ENCODE measurements around the gene CLIP4.

The CLIP4 gene

DNA sequence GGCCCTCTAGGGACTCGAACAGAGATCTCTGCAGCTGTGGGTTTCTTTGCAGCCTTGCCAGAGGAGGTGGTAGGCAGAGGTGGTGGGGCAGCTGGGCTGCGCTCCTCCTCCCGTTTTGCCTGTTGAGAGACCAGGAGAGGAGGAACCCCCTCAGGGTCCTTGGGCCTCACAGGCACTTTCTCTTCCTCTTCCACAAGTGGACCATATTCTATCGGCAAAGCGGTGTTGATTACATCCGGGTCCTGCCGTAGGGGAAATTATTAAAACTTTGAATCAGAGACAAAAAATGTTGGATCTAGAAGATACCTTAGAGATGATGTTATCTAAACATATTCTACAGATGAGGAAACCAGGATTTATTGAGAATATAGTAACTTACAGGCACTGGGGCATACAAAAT lies 78.5 kb downstream of the CLIP4 start:
- no peak for DNase-seq

GRCh38 chr2:29195796-29196195 lies 80.6 kb downstream of the CLIP4 start:
- no peak for DNase-seq

DNA sequence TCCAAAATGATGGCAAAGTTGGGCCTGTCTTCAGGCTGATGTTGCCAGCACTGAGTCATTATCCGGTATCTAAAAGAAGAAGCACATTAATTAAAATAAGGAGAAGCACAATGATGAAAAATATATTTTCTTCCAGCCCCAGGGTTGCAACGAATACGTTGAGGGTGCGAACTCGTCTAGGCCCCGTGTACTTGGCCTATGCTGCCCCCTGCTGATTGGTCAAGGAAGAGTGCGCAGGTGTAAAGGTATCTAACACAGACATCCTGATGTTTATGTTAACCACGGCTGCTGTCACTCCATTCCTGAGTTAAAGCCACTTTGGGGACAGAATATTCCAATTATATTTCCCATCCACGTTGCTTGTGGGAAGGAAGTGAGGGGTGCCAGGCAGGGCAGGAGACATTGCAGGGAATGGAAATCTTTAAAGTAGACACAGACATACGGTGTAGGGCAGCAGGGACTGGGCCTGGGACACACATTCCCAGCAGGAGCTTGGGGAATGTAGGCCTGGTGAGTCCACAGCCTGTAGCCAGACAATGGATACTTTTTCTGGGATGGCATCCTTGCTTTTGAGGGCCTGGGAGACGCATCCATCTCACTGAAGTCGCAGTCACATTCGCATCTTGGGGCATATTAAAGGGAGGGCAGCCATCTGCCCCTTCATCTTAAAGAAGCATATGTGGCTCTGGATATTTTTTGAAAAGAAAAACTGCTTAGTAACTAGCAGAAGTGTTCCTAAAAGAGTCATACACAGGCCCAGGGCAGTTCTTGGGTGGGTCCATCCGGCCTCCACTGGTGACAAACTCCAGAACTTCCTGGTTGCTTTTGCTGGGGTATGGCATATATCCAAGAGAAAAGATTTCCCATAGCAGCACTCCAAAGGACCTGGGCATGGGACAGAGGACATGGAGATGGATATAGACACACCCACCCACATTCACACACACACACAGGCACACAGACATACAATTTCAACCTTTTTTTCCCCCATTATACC lies 81.9 kb downstream of the CLIP4 start:
- peak; percentile 23 to 40 for DNase-seq

- no peak for DNase-seq
These were observed 86.8 kb downstream of the CLIP4 start for GRCh38 chr2:29201979-29202378.

DNA sequence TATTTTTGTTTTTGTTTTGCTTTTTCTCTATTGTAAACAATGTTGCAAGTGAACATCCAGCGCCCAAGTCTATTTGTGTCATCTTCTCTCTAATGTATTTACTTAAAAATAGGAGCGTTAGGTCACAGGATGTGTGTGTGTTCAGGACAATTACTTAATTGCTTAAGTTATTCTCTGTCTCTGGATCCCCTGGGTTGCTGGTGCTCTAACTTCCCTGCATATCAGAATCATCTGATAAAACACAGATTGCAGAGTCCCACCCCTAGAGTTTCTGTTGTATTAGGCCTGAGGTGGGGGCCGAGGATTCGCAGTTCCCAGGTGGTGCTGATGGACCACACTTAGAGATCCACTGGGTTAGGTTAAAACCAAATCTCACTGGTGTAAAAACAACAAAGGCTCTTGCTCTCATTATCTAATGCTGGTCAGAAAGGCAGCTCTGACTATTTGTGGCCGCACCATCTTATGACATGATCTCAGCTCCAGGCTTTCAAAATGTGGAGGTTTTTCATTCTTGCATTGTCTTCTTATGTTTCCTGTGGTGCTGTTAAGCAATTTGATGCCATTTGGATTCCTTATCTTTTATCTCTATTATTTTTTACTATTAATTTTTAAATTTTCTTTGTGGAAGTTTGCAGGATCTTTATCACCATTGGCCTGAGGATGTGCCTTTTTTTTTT lies 87.7 kb downstream of the CLIP4 start:
- DNase-seq = no peak

DNA sequence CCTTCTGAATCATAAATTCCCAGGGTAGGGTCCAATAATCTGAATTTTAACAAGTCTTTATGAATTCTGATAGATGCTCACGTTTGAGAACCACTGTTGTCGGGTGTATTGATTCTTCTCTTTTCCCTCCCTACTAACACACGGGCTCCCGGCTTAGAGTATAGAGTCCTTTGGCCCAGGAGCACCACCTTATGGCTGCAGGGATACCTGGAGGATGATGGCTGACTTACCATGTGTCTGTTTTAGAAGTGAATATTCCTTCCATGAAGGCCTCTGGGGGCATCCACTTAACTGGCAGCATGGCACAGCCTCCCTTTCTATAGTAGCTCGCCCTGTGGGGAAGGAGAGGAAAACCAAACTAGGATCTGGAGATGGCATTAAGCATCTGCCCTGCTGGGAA lies 91.7 kb downstream of the CLIP4 start:
- DNase-seq = no peak

DNA sequence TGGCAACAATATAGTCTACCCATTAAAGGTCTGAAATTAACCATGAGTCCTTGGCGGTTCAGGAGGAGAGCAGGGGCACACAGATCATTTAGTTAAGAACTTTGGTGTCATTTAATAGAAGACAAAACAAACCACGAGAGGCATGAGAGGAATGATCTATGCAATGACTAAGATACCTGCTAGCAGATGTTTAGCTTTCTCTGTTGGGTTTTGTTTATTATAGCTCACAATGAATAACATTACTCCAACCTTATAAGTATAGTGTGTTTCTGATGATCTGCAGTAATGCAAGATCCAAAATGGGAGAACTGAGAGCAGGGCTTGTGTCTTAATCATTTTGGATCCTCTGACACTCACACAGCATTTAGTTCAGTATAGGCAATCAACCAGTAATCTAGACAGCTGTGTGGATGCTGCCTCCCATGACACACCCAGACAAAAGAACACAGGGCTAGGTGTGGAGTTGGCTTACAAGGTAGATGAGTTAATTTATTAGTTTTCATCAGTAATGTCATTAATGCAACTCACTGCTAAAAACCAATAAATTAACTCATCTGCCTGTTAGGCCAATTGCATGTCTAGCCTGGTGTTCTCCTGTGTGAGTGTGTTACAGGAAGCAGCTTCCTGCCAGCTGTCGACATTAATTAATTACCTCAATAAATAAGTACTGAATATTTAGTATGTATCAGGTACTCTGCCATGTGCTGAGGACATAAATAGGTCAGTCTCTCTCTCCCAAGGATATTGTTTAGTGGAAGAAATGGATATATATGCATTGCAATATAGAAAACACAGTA lies 92.3 kb downstream of the CLIP4 start:
- DNase-seq = no peak

- no peak for DNase-seq
These were observed 94.3 kb downstream of the CLIP4 start for GRCh38 chr2:29209551-29209950.

GRCh38 chr2:29212009-29212408 lies 96.8 kb downstream of the CLIP4 start:
- no peak for DNase-seq

DNA sequence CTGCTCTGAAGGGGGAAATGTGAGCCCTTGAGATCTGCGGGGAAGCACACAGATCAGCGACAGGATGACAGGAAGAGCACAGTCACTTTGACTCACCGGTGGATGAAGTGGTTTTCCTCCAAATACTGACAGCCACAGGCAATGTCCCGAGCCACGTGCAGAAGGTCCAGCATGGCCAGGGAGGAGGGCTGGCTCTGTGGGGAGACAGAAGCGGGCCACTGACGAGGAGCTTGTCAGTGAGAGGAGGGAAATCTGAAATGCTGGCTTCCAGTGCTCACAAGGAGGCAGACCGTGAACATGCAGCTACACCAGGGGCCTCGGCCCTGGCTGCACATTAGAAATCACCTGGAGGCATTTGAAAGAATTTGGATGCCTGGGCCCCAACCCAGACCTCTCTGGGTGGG lies 98.7 kb downstream of the CLIP4 start:
- peak in 1 of 2 donors; percentile 36 for DNase-seq

GRCh38 chr2:29215073-29215472 lies 99.9 kb downstream of the CLIP4 start:
- DNase-seq = no peak

GRCh38 chr2:29215739-29216608 lies 100.8 kb downstream of the CLIP4 start:
- DNase-seq = no peak

- no peak for DNase-seq
These were observed 101.3 kb downstream of the CLIP4 start for GRCh38 chr2:29216609-29216909.

- DNase-seq = no peak
These were observed 102.9 kb downstream of the CLIP4 start for GRCh38 chr2:29218071-29218470.

- no peak for DNase-seq
These were observed 103.4 kb downstream of the CLIP4 start for GRCh38 chr2:29218550-29219125.

DNA sequence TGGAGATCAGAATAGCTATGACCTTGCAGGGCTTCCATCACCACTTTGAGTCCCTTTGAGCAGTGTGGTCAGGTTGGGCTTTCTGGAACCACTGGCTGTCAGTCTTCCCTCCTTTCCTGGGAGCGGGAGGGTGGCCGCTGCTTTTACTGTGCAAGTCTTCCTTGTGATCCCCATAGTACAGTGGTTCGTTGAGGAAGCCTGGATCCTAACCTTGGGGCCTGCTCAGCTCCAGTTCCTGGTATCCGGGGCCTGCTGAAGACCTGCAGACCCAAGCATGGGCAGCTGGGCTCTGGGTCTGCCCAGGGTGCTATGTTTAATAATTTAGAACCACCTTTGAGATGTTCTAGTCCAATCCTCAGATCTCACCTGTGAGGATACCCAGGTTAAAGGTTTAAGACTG lies 104.2 kb downstream of the CLIP4 start:
- no peak for DNase-seq

DNA sequence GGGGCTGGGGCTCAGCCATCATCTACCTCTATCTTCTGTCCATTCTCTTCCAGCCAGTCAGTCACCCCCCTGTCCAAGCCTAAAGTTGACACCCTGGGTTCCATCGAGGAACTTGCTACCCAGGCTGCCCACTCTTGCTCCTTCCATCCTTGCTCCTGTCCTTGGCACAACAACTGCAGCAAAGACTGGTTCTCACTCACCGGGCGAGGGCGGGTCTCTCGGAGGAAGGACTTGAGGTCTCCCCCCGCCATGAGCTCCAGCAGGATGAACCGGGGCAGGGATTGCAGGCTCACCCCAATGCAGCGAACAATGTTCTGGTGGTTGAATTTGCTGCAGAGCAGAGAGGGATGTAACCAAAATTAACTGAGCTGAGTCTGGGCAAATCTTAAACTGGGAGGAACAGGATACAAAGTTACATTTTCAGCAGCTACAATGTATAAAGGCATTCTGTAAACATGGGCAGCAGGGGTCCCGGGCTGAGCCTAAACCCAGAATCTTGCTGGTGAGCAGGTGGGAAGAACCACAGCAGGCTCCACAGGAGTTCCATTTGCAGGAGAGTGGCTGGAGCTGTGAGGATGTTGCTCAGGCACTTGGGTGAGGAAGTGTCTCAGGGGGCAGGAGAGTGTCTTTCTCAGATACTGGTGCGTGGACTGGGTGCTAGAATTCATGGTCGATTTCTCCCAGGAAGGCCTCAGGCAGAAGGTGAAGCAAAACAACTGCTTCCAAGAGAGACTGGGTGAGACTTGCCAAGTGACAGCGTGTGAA lies 105.5 kb downstream of the CLIP4 start:
- no peak for DNase-seq

DNA sequence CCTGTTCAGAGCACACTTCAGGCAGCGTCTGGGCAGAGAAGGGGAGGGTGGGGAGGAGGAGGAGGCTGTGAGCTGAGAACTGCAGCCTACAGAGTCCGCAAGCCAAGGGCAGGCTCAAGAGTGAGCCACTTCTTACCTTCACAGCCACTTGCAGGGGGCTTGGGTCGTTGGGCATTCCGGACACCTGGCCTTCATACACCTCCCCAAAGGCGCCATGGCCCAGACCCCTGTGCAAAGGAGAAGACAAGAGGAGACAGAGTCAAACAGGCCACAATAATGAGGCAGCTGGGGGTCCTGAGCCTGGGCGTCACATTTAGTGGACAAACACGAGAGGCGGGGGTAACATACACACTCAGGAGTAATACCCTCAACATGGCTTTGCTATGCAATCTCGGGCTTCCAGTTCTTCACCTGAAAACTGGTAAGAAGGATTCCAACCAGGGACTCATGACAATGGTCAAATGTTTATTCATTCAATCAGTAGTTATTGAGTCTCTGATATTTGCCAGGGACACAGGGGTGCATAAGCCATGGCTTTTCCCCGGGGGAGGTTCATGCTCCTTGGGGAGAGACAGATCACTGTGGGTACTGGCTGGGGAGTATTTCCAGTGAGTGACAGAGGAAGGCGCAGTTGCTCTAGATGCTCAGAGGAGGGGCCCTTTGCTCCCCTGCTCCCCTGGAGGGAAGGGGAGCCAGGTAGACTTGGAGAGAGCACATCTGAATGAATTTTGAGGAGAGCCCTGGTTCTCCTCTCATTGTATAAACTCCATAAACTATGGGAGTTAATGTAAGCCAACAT lies 107.4 kb downstream of the CLIP4 start:
- DNase-seq = no peak

- no peak for DNase-seq
These were observed 108.0 kb downstream of the CLIP4 start for GRCh38 chr2:29223257-29223656.

Measured in bone marrow (tissue), 2 donors.